AG10803 (cell line): ENCODE measurements around the gene GAB2.
A peak's percentile ranks its signal among the peaks of the same experiment; 100 is the strongest.

ENCODE experiments used
- DNase-seq: peaks from one replicate; pipeline ENCODE4 v3.0.0; 2010; ENCODE audit warnings: low read depth
- H3K4me3 ChIP-seq: 2 replicates; pipeline ENCODE4 v1.5.1; 2011; ENCODE audit warnings: mild to moderate bottlenecking, low read length, control low read depth
- TF ChIP-seq, protein P1 (sequence below): conservative IDR thresholded peaks from 2 replicates; pipeline ENCODE4 v1.5.1; 2011; ENCODE audit warnings: mild to moderate bottlenecking, low read length, control low read depth, inconsistent platforms

Gene GAB2

GRCh38 chr11:78214331-78215194, 203.1 kb downstream of the GAB2 start:
- no peak for DNase-seq
- TF ChIP-seq, protein P1, sequence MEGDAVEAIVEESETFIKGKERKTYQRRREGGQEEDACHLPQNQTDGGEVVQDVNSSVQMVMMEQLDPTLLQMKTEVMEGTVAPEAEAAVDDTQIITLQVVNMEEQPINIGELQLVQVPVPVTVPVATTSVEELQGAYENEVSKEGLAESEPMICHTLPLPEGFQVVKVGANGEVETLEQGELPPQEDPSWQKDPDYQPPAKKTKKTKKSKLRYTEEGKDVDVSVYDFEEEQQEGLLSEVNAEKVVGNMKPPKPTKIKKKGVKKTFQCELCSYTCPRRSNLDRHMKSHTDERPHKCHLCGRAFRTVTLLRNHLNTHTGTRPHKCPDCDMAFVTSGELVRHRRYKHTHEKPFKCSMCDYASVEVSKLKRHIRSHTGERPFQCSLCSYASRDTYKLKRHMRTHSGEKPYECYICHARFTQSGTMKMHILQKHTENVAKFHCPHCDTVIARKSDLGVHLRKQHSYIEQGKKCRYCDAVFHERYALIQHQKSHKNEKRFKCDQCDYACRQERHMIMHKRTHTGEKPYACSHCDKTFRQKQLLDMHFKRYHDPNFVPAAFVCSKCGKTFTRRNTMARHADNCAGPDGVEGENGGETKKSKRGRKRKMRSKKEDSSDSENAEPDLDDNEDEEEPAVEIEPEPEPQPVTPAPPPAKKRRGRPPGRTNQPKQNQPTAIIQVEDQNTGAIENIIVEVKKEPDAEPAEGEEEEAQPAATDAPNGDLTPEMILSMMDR = no peak
- H3K4me3 ChIP-seq = no peak overlapping the region

DNA sequence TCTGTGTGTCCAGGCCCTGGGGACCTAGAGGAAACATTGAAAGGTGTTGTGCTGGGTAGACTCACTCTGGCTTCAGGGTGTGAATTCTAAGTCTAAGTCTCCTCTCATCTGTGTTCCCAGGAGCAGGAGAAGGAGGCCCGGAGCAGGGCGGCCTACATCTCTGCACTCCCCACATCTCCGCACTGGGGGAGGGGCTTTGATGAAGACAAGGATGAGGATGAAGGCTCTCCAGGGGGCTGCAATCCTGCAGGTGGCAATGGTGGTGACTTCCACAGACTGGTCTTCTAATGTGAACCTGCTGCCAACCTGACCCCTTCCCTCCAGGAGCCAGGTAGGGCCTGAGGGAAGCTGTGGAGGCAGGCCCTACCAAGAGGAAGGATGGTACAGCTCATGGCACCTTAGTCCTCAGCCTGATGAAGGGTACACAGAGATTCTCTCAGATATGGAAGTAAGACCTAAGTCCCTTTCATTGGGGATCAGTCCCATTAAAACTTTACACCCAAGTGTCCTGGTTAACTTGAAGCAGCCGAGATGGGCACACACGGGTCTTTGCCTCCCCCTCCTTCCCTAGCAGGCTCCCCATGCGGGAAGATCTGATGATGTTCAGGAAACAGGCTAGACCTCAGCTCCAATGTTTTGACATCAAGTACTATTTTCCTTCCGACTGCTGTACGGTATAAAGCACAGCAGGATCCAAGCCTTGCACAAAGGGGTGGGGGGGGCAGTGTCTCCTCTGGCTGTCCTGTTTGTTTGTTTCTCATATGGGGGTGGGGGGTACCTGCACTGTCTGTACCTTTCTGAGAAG, 203.9 kb downstream of the GAB2 start:
- no peak overlapping the region for H3K4me3 ChIP-seq
- DNase-seq = no peak
- TF ChIP-seq, protein P1 = no peak

- peak; percentile 82 for DNase-seq
- TF ChIP-seq, protein P1 = no peak
- no peak overlapping the region for H3K4me3 ChIP-seq
Measured at GRCh38 chr11:78212586-78213371, 204.8 kb downstream of the GAB2 start.

- no peak for DNase-seq
- H3K4me3 ChIP-seq = no peak overlapping the region
- TF ChIP-seq, protein P1 = no peak
Measured at GRCh38 chr11:78211565-78211964, 206.1 kb downstream of the GAB2 start.

DNA sequence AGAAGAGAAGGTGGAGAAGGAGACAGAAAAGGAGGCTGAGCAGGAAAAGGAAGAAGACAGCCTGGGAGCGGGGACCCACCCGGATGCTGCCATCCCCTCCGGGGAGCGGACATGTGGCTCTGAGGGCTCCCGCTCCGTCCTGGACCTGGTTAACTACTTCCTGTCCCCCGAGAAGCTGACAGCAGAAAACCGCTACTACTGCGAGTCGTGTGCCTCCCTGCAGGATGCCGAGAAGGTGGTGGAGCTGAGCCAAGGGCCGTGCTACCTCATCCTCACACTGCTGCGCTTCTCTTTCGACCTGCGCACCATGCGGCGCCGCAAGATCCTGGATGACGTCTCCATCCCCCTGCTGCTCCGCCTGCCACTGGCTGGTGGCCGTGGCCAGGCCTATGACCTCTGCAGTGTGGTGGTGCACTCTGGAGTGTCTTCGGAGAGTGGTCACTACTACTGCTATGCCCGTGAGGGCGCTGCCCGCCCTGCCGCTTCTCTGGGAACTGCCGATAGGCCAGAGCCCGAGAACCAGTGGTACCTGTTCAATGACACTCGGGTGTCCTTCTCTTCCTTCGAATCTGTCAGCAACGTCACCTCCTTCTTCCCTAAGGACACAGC, 207.5 kb downstream of the GAB2 start:
- no peak overlapping the region for H3K4me3 ChIP-seq
- no peak for DNase-seq
- TF ChIP-seq, protein P1 = no peak

GRCh38 chr11:78209478-78209877, 208.1 kb downstream of the GAB2 start:
- no peak for DNase-seq
- H3K4me3 ChIP-seq = no peak overlapping the region
- TF ChIP-seq, protein P1 = no peak
